HG02759 (cell line): Measurements from ENCODE around the gene MRPL12.
A peak's percentile ranks its signal among the peaks of the same experiment; 100 is the strongest.

ENCODE experiments used
- ATAC-seq: cut with Tn5 transposase; IDR thresholded peaks from one replicate; pipeline ENCODE4 v1.9.1; 2021; ENCODE audit warnings: mild to moderate bottlenecking, moderate library complexity; ENCODE audit not compliant: unreplicated experiment

Gene MRPL12

DNA sequence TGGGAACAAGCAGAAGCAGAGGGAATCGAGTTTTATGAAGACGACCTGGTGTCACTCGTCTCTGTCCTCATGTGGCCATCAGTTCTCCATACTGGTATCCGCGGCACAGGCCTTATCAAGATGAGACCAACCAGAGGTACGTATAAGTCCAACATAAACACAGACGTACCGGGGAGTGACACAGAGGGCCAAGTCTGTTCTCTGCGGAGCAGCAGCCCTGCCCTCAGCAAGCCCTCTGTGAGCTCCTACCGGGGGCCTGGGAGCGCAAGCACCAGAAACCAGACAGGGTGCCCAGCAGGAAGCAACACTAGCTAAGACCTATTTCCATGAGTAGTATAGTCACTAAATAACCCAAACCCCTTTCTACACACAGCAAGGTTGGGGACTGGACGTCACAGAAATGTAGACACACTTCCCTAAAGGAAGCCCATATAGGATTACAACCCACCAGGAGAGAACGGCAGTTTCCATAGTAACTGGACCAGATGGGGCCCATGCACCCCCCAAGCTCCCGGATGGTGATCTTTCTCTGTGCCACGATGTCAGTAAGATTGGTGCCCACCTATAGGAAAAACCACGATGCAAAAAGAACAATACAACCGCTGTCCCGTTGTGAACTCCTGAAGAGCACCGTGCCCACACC is 20.5 kb upstream of the MRPL12 start:
- no peak for ATAC-seq

- ATAC-seq: peak; percentile 3
Observed at GRCh38 chr17:81683208-81683583, 20.0 kb upstream of the MRPL12 start.

GRCh38 chr17:81683584-81684441 is 19.4 kb upstream of the MRPL12 start, which contains the start of the genes ARL16 and HGS:
Gene ARL16, minus strand, starts transcription at chr17:81683797. Its CDS starts 44 bp downstream, at chr17:81683753.
Gene HGS, plus strand, starts transcription at chr17:81684011. Its CDS starts 56 bp downstream, at chr17:81684067.
- ATAC-seq: peak; percentile 88

GRCh38 chr17:81684442-81684911 is 18.7 kb upstream of the MRPL12 start:
- ATAC-seq: no peak

- no peak for ATAC-seq
Observed at GRCh38 chr17:81685108-81685507, 18.1 kb upstream of the MRPL12 start.

DNA sequence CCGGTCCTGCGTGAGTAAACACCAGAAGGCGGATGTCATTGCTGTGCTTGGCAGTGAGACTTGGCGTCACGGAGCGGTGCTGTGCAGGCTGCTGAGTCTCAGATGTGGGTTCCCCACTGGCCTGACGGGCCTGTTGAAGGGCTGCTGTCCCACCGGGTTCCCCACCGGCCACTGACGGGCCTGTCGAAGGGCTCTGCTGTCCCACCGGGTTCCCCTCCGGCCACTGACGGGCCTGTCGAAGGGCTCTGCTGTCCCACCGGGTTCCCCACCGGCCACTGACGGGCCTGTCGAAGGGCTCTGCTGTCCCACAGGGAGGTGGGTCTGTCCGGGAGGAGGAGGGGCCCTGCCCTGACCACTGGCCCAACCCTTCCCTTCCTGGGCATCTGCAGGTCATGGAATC is 16.6 kb upstream of the MRPL12 start:
- no peak for ATAC-seq

DNA sequence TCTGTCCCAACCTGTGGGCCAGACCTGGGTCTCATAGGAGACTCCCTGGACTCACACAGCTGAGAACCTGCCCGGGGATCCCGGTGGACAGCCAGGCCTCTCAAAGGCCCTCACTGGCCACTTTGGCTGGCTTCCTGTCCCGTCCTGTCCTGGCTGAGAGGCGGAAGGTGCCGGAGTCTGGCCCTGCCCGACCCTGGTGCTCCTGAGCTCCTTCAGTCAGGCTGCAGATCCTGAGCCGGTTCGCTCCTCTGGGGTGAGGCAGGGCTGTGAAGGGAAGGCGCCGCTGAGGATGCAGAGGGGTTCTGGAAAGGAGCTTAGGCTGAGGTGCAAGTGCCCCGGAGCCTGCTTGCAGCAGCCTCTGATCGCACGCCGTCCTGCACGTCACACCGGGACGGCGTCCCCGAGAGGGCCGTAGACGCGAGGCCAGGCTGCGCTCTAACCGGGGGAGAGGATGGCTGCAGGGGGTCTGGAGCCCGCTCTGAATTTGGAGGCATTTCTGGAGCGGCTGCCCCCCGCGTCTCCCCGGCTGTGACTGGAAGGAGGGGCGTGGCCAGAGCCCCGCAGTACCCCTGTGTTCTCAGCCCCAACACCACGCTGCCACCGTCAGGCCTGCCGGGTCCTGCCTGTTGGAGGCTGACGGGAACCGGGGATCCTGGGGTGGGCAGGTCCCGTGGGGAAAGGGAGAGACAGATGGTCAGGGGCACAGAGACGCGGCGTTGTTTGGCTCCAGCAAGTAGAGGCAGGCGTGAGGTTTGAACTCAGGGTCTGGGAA is 15.2 kb upstream of the MRPL12 start:
- ATAC-seq: no peak

DNA sequence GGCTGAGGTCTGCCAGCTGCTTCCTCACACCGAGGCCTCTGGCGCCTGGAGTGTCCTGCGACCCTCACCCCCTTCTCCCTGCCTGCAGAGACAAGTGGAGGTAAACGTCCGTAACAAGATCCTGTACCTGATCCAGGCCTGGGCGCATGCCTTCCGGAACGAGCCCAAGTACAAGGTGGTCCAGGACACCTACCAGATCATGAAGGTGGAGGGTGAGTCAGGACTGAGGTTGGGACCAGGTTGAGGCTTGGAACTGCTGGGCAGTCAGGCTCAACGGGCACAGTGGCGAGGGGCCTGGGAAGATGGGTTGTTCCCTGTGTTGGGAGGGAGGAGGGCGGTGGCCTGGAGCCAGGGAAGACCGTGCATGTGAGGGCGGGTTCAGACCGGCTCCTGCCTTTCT is 14.6 kb upstream of the MRPL12 start:
- no peak for ATAC-seq

DNA sequence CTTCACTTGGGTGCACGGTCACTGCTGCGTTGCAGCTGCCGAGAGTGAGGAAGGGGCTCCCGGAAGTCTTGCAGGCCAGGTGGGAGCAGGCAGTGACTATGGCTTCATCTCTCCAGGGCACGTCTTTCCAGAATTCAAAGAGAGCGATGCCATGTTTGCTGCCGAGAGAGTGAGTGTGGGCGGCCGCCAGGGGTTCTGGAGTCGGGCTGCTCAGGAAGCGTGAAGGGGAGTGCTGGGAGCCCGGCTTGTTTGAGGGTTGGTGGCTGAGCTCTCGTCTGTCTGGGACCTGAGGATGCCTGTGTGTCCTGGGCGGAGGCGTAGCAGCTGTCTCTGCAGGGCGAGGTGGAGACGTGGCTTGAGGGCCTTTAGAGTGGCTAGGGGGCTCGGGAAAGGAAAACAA is 13.1 kb upstream of the MRPL12 start:
- ATAC-seq: no peak

DNA sequence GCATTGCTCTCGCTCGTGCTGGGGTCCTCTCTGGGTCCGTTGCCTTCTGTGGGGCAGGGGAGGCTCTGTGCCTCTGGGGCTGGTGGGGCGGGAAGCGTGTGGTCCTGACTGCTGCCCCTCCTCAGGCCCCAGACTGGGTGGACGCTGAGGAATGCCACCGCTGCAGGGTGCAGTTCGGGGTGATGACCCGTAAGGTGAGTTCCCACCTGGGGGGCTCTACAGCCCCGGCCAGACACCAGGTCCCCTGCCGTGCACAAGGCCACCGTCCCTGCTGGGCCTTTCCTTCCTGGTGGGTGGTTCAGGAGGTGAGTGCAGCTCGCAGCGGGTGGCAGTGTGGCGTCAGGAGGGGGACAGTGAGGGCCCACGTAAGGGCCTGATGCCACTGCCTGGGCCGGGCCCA is 12.6 kb upstream of the MRPL12 start:
- no peak for ATAC-seq

DNA sequence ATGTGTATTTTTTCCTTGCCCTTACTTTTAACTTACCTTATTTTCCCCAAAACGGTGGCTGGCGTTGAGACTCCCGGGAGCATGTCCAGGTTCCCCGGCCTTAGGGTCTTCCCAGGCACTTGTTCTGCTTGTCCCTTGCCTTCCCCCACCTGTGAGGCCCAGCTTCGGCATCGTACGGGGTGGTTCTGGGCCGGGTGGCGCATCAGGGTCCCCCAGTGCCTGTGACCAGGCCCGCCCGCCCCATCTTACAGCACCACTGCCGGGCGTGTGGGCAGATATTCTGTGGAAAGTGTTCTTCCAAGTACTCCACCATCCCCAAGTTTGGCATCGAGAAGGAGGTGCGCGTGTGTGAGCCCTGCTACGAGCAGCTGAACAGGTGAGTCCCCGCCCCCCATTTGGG is 12.0 kb upstream of the MRPL12 start:
- ATAC-seq: no peak

DNA sequence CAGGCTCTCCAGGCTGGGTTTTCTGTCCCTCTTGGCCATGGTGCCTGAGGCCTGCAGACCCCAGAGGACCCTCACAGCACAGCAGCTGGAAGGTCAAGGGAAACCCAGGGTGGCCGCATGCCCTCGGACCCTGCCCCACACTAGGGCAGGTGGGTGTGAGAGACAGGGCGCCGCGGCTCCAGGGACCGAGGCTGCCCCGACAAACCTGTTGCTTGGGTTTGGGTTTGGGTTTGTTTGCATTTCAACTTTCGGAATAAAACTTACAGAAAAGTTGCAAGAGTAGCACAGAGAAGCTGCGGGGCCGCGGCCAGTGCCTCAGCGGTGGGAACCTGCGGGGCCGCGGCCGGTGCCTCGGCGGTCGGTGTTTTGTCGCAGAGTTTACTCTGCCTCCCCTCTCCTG is 11.6 kb upstream of the MRPL12 start:
- ATAC-seq: no peak

DNA sequence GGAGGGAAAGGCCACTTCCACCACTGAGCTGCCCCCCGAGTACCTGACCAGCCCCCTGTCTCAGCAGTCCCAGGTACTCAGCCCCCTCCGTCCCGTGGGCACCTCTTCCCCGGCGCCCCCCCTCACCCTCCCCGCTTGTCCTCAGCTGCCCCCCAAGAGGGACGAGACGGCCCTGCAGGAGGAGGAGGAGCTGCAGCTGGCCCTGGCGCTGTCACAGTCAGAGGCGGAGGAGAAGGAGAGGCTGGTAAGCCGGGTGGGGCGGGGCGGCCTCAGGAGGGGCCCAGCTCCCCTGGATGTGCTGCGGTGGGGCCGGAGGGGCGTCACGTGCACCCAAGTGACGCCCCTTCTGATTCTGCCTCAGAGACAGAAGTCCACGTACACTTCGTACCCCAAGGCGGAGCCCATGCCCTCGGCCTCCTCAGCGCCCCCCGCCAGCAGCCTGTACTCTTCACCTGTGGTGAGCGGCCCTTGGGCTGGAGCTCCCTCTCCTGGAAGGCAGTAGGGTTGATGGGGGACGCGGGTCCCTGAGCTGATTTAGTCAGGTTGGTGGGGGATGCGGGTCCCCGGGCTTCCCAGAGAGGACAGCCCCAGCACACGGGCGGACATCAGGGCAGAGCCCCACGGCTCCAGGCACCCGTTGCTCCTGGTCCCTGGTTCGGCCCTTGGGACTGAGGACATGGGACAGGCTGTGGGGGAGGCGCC is 9.5 kb upstream of the MRPL12 start:
- no peak for ATAC-seq

DNA sequence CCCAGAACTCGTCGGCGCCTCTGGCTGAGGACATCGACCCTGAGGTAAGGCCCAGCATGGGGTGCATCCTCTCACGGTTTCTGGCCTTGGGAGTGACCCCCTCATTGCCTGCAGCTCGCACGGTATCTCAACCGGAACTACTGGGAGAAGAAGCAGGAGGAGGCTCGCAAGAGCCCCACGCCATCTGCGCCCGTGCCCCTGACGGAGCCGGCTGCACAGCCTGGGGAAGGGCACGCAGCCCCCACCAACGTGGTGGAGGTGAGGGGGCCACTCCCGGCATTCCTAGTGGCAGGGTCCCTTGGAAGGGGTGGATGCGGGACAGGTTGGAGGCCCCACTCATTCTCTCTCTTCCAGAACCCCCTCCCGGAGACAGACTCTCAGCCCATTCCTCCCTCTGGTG is 8.4 kb upstream of the MRPL12 start:
- no peak for ATAC-seq

GRCh38 chr17:81695211-81695610 is 8.0 kb upstream of the MRPL12 start:
- ATAC-seq: no peak

GRCh38 chr17:81695801-81696200 is 7.4 kb upstream of the MRPL12 start:
- ATAC-seq: no peak

DNA sequence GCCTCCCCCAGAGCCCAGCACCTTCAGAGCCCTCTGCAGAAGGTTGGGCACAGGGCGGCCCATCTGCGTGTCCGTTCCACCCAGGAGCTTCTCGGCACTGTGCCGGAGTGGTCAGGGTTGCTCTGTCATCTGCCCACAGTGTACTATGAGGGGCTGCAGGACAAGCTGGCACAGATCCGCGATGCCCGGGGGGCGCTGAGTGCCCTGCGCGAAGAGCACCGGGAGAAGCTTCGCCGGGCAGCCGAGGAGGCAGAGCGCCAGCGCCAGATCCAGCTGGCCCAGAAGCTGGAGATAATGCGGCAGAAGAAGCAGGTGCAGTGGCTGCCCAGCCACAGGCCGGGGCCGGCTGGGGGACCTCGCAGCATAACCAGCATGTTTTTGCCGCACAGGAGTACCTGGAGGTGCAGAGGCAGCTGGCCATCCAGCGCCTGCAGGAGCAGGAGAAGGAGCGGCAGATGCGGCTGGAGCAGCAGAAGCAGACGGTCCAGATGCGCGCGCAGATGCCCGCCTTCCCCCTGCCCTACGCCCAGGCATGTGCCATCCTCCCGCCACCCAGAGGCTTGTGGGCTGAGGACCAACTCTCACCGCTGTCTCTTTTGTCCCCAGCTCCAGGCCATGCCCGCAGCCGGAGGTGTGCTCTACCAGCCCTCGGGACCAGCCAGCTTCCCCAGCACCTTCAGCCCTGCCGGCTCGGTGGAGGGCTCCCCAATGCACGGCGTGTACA is 6.8 kb upstream of the MRPL12 start:
- ATAC-seq: no peak

DNA sequence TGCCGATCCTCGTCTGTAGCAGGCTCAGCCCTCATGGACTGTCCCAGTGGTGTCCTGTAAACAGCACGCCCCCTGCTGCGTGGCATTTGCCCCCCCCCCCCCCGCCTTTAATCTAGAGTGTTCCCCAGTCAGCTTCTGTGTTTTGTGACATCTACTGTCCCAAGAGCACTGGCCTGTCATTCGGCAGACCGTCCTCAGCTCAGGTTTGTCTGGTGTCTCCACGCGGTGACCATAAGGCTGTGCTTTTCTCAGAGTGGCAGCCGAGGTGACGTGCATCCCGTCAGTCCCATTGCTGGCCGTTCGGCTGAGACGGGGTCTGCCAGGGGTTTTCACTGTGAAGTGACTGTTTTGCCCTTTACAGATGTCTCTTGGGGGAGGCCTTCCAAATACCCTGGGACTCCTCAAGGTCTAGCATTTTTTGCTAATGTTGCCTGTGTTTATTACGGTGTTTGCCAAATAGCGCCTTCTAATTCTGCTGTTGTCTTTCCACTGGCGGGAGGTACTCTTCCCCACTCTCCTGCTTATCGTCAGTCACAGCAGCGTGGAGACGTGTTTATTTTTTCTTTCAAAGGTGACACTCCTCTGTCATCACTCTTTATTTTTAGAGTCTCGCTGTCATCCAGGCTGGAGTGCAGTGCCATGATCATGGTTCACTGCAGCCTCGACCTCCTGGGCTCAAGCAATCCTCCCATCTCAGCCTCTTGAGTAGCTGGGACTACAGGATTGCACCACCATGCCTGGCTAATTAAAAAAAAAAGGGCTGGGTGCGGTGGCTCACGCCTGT is 5.7 kb upstream of the MRPL12 start:
- ATAC-seq: no peak
